ENCODE results near the gene HNRNPF.
A peak's percentile ranks its signal among the peaks of the same experiment; 100 is the strongest.
"Not testable (repeated sequence)": the region's sequence is repeated elsewhere in the genome, so short reads cannot be mapped to it uniquely, and the experiment has no call there.

The HNRNPF gene

DNA sequence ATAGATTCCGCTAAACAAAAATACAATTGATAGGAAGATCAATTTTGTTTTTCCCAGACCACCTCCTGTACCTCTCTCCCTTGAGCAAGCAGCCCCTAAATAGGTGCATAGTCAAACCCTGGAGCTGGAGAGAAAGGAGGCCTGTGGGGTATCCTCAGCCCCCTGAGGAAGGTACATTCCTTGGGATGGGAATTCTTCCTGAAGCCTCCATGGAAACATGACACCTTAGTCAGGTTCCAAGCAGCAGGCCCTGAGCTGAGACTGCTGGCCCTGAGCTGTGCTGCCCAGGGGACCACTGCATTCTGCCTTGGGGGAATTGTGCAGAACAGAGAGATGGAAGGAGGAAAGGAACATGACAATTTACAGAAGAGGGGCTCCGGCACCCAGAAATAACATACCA is 7.4 kb downstream of the HNRNPF start:
- H3K4me3 ChIP-seq (ENCODE audit: low read length): no peak overlapping the region
- H3K9me3 ChIP-seq (ENCODE audit: low read length): peaks cover 4% of the 10 kb centered on the region
- peaks cover 19% of the 10 kb centered on the region for H3K4me1 ChIP-seq (ENCODE audit: insufficient read depth, low read length)
- peaks cover 17% of the 10 kb centered on the region for H3K36me3 ChIP-seq (ENCODE audit: insufficient read depth, low read length)
- H3K27me3 ChIP-seq (ENCODE audit: insufficient read depth, low read length): no peaks in the 10 kb centered on the region
- H2AFZ ChIP-seq (ENCODE audit: low read depth, low read length): no peak overlapping the region

DNA sequence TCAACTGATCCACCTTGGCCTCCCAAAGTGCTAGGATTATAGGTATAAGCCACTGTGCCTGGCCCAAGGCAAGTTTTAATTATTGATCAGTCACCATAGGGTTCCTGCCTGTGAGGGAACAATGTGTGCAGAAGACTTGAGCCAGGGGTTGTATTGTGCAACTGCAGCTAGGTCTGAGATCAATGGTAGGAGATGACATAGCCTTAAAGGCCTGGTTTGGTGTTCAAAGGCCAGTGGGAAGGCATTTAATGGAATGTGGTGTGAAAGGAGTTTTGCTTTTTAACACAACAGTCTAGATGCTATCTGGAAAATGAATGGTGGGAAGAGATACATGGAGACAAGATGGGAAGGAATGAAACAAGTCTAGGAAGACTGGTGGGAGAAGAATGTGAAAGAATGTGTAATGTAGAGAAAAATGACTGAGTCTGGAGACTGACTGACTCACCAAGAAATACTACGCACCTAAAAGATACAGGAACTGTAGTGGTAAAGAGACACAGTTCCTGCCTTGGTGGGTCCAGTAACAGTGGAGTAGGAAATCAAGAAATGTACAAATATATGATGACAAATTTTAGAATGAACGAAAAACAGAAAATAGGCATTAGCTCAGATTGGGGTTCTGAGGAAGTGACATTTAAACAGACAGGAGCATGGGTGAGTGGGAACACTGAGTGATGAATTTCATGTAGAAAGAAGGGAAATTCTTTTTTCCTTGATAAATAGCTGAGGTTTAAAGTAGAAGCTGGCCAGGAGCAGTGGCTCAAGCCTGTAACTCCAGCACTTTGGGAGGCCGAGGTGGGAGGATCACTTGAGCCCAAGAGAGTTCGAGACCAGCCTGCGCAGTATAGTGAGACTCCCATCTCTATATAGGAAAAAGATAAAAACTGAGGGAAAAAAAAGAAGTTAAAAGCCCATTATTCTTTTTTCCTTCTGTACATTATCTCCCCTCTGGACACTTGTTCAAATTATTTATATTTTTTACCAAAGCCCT is 9.4 kb downstream of the HNRNPF start:
- Histone ChIP-seq H3K36me3 (ENCODE audit: insufficient read depth, low read length) (peaks cover 25% of the 10 kb centered on the region), H2AFZ (ENCODE audit: low read depth, low read length) (no peak overlapping the region), H3K4me3 (ENCODE audit: low read length) (no peak overlapping the region), H3K9me3 (ENCODE audit: low read length) (peaks cover 2% of the 10 kb centered on the region), H3K27me3 (ENCODE audit: insufficient read depth, low read length) (no peaks in the 10 kb centered on the region), H3K4me1 (ENCODE audit: insufficient read depth, low read length) (peaks cover 21% of the 10 kb centered on the region)

DNA sequence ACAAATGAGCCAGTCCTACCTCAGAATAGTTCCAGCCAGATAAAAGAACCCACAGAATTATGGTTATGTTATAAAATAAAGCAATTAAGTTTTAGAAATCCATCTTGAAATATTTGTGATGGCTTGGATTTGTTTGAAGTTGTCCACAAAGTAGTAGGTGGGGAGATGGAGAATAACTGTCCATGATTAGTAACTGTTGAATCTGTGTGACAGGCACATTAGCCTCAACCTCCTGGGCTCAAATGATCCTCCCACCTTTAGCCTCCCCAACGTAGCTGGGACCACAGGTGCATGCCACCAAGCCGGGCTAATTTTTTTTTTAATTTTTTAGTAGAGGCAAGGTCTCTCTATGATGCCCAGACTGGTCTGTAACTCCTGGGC is 10.1 kb downstream of the HNRNPF start:
- Histone ChIP-seq H3K27me3 (ENCODE audit: insufficient read depth, low read length) (no peaks in the 10 kb centered on the region), H3K36me3 (ENCODE audit: insufficient read depth, low read length) (peaks cover 30% of the 10 kb centered on the region)

DNA sequence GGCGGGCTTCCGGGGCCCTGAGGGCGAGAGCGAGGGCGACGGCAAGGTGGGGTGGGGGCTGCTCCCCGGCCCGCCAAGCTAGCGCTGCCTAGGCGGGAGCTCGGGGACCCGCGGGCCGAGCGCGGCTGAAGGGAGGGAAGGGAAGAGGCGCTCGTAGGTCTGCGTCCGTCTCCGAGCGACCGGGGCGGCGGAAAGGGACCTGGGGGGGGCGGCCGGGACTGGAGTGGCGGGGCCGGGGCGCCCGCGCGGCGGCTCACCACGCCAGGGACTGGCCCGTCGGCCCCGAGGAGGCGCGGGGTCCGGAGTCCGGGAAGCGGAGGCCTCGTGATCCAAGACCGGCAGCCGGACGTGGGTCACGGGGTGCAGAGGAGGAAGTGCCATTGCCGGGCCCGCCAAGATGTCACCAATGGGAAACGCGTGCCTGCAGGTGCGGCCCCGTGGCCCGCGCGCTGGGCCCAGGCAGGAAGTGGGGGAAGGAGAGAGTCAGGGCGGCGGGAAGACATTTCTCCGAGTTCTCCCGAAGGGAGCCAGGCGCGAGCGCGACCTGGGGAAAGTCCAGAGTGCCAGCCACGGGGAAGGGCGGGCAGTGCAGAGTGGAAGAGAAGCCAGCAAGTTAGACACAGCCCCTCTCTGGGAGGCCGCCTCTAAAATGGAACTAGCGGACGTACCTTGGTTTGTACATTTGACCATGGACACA is 11.9 kb downstream of the HNRNPF start:
- Histone ChIP-seq H3K36me3 (ENCODE audit: insufficient read depth, low read length) (peaks cover 43% of the 10 kb centered on the region), H2AFZ (ENCODE audit: low read depth, low read length) (peak overlapping the region; percentile 23), H3K27me3 (ENCODE audit: insufficient read depth, low read length) (no peaks in the 10 kb centered on the region), H3K9me3 (ENCODE audit: low read length) (no peaks in the 10 kb centered on the region), H3K4me3 (ENCODE audit: low read length) (peak overlapping the region; percentile 68), H3K4me1 (ENCODE audit: insufficient read depth, low read length) (peaks cover 21% of the 10 kb centered on the region)

More for the DNA sequence above, 10.1 kb downstream of the HNRNPF start:
- peaks cover 21% of the 10 kb centered on the region for H3K4me1 ChIP-seq (ENCODE audit: insufficient read depth, low read length)
- H3K4me3 ChIP-seq (ENCODE audit: low read length): no peak overlapping the region
- no peak overlapping the region for H2AFZ ChIP-seq (ENCODE audit: low read depth, low read length)
- peaks cover under 1% of the 10 kb centered on the region for H3K9me3 ChIP-seq (ENCODE audit: low read length)

DNA sequence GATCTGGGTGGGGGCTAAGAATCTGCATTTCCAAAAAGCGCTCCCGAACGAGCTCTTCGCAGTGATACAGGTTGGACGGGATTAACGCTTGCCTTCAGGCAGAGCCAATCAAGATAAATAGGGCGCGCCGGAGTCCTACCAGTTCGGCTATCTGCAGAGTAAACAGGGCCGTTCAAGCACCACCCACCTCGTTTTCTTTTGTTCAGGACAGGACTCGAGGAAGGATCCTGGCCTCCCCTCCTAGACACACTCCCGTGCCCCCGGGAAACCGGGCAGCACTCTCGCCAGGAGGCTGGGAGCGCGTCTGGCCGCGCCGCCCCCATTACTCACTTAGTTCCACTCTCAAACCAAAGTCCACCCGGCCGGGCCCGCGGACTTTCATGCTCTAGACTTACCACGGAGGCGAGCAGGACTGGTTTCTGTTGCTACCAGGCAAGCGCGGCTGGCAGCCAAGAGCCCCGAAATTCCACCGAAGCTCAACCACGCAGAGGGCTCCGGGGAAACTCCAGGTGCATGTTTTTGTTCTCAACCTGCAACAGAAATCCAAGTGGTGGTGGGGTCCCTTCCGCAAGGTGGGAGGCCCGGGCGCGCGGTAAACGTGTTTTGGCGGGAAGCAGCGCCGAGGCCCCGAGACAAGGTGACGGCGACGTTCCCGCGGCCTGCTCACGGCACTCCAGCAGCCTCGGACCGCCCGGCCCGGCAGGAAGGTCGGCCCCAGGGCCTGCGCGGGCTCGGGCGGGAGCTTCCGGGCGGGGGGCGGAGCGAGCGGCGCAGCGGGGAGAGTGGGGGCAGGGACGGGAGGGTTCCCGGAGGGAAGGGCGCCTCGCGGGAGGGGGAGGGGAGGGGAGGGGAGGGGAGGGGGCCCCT is 12.7 kb downstream of the HNRNPF start:
- H3K4me3 ChIP-seq (ENCODE audit: low read length): peak overlapping the region; percentile 68
- peaks cover 51% of the 10 kb centered on the region for H3K36me3 ChIP-seq (ENCODE audit: insufficient read depth, low read length)
- peak overlapping the region; percentile 84 for H2AFZ ChIP-seq (ENCODE audit: low read depth, low read length)
- no peaks in the 10 kb centered on the region for H3K27me3 ChIP-seq (ENCODE audit: insufficient read depth, low read length)
- no peaks in the 10 kb centered on the region for H3K9me3 ChIP-seq (ENCODE audit: low read length)
- peaks cover 17% of the 10 kb centered on the region for H3K4me1 ChIP-seq (ENCODE audit: insufficient read depth, low read length)

DNA sequence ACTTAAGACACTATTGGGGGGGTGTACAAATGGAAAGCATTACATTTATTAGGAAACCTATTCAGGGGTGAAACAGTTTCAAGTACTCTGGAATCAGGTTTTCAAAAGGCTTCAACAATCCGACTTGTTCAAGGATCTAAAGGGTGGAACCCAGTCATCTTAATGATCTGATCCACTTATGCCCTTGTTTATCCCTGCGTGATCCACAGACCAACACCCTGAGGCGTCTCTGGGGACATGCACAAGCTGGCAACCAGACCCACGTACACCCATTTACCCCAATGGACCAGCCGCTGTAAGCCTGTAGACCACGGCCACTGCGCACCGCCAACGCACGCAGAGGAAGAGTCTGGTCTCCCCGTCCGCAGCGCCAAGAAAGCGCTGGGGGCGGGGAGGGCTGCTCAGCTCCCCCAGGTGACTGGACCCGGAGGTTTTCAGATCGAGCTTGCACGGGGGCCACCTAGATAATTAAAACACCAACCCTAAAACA is 13.4 kb downstream of the HNRNPF start:
- H3K4me1 ChIP-seq (ENCODE audit: insufficient read depth, low read length): peaks cover 17% of the 10 kb centered on the region
- peaks cover 55% of the 10 kb centered on the region for H3K36me3 ChIP-seq (ENCODE audit: insufficient read depth, low read length)
- H3K27me3 ChIP-seq (ENCODE audit: insufficient read depth, low read length): no peaks in the 10 kb centered on the region
- peak overlapping the region; percentile 68 for H3K4me3 ChIP-seq (ENCODE audit: low read length)
- H2AFZ ChIP-seq (ENCODE audit: low read depth, low read length): no peak overlapping the region
- H3K9me3 ChIP-seq (ENCODE audit: low read length): no peaks in the 10 kb centered on the region

DNA sequence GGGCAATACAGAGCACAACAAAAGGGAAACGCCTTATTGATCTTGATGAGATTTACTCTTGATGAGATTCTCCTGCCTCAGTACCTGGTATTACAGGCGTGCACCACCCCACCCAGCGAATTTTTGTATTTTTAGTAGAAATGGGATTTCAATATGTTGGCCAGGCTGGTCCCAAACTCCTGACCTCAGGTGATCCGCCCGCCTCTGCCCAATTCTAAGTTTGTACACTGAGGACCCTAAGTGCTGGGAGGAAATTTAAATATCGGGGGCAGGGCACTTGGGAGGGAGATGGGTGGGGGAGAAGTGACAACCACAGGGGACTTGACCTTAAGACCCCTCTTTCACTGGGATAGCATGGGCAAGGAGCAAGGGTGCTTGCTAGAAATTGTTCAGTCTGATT is 14.1 kb downstream of the HNRNPF start:
- no peak overlapping the region for H2AFZ ChIP-seq (ENCODE audit: low read depth, low read length)
- H3K36me3 ChIP-seq (ENCODE audit: insufficient read depth, low read length): peaks cover 62% of the 10 kb centered on the region
- H3K4me1 ChIP-seq (ENCODE audit: insufficient read depth, low read length): peaks cover 17% of the 10 kb centered on the region
- H3K4me3 ChIP-seq (ENCODE audit: low read length): peak overlapping the region; percentile 68
- no peaks in the 10 kb centered on the region for H3K9me3 ChIP-seq (ENCODE audit: low read length)
- no peaks in the 10 kb centered on the region for H3K27me3 ChIP-seq (ENCODE audit: insufficient read depth, low read length)

DNA sequence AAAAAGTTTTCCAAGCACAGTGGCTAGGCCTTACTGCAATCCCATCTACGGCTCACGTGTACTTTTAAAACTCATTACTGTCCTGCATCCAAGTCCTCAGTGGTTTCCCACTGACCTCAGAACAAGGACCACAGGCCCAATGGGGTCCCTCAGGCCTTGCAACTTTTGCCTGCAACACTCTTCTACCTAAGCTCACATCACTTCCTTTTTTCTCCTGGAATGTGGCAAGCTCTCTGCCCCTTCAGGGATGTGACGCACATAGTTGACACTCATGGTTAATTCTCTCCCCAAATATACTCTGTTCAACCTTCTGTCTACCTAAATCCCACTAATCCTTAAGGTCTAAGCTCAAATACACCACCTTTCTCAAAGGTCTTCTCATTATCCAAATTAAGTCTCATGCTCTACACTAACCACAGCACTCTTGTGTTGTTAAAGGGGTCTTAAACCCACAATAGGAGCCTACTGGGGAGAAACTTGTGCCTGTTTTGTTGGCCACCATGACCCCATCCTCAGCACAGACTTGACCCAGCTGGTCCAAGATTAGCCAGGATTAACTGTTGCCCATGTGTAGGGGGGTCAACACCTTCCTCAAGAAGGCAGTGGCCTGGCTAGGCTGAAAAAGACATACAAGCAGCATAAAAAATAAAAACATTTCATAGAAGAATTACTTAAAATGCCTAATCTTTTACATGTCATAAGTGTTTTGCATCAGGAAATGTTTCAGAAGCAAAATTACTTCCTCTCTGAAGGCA is 15.2 kb downstream of the HNRNPF start:
- no peak overlapping the region for H3K4me3 ChIP-seq (ENCODE audit: low read length)
- peaks cover 17% of the 10 kb centered on the region for H3K4me1 ChIP-seq (ENCODE audit: insufficient read depth, low read length)
- H3K9me3 ChIP-seq (ENCODE audit: low read length): no peaks in the 10 kb centered on the region
- no peaks in the 10 kb centered on the region for H3K27me3 ChIP-seq (ENCODE audit: insufficient read depth, low read length)
- peaks cover 62% of the 10 kb centered on the region for H3K36me3 ChIP-seq (ENCODE audit: insufficient read depth, low read length)
- H2AFZ ChIP-seq (ENCODE audit: low read depth, low read length): no peak overlapping the region

DNA sequence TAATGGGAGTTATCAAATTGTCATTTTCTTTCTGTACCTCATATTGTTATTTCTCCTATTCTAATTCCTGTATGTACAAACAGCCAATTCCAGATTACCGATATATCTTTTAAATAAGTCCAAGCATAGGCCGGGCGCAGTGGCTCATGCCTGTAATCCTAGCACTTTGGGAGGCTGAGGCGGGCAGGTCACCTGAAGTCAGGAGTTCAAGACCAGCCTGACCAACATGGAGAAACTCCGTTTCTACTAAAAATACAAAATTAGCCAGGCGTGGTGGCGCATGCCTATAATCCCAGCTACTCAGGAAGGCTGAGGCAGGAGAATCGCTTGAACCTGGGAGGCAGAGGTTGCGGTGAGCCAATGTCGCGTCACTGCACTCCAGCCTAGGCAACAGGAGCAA is 15.8 kb downstream of the HNRNPF start:
- H3K9me3 ChIP-seq (ENCODE audit: low read length); H2AFZ ChIP-seq (ENCODE audit: low read depth, low read length); H3K27me3 ChIP-seq (ENCODE audit: insufficient read depth, low read length); H3K4me3 ChIP-seq (ENCODE audit: low read length): not testable (repeated sequence)
- H3K4me1 ChIP-seq (ENCODE audit: insufficient read depth, low read length): peaks cover 16% of the 10 kb centered on the region
- peaks cover 66% of the 10 kb centered on the region for H3K36me3 ChIP-seq (ENCODE audit: insufficient read depth, low read length)

DNA sequence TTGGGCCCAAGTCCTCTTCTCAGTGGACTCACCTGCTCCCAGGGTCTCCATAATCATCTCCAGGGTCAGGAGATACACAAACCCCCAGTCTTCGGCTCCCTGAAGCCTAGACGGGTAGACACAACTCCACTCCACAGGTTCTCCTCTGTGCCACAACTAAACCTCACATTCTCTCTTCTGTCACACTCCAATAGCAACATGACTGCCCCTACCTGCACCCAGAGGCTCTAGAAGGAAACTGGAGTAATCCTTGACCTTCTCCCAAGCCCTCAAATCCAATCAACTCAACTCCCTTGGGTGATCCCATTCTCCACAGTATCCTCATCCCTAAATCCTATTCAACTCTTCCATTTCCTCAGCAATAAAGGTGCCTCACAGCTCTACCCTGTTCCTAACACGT is 16.2 kb downstream of the HNRNPF start:
- Histone ChIP-seq H2AFZ (ENCODE audit: low read depth, low read length) (no peak overlapping the region), H3K27me3 (ENCODE audit: insufficient read depth, low read length) (no peaks in the 10 kb centered on the region), H3K36me3 (ENCODE audit: insufficient read depth, low read length) (peaks cover 70% of the 10 kb centered on the region), H3K4me3 (ENCODE audit: low read length) (no peak overlapping the region), H3K4me1 (ENCODE audit: insufficient read depth, low read length) (peaks cover 11% of the 10 kb centered on the region), H3K9me3 (ENCODE audit: low read length) (no peaks in the 10 kb centered on the region)

DNA sequence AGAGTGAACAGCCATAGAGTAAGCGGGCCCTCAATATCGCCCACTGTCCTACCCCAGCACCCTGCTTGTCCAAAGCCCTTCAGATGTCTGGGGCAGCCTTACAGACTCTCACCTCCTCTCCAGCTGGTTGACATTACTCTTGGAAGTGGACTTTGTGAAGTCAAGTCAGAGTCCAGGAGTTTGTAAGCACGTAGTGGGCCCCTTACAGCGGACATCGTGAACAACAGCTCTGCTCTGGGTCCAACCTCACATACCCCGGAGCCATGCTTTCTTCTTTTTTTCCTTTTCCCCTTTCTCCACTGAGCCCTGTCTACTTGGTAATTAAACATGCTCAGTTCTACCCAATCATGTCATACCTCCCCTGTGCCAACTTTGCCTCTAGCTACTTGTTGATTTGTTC is 17.5 kb downstream of the HNRNPF start:
- H3K27me3 ChIP-seq (ENCODE audit: insufficient read depth, low read length): no peaks in the 10 kb centered on the region
- peaks cover 9% of the 10 kb centered on the region for H3K4me1 ChIP-seq (ENCODE audit: insufficient read depth, low read length)
- H3K4me3 ChIP-seq (ENCODE audit: low read length): no peak overlapping the region
- H3K9me3 ChIP-seq (ENCODE audit: low read length): no peaks in the 10 kb centered on the region
- H3K36me3 ChIP-seq (ENCODE audit: insufficient read depth, low read length): peaks cover 83% of the 10 kb centered on the region
- H2AFZ ChIP-seq (ENCODE audit: low read depth, low read length): no peak overlapping the region

DNA sequence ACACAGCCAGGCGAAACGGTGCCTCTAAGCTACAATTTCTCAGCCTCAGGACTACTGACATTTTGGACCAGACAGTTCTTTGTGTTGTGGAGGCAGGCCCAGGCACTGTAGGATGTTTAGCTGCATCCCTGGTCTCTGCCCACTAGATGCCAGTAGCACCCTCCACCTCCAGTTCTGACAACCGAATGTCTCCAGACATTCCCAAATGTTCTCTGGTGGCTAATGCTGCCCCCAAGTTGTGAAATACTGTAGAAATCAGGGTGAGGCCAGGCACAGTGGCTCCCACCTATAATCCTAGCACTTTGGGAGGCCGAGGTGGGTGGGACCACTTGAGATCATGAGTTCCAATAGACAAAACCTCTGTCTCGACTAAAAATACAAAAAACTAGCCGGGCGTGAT is 18.2 kb downstream of the HNRNPF start:
- Histone ChIP-seq H2AFZ (ENCODE audit: low read depth, low read length) (no peak overlapping the region), H3K4me3 (ENCODE audit: low read length) (no peak overlapping the region), H3K36me3 (ENCODE audit: insufficient read depth, low read length) (peaks cover 89% of the 10 kb centered on the region), H3K4me1 (ENCODE audit: insufficient read depth, low read length) (peaks cover 9% of the 10 kb centered on the region), H3K9me3 (ENCODE audit: low read length) (no peaks in the 10 kb centered on the region), H3K27me3 (ENCODE audit: insufficient read depth, low read length) (no peaks in the 10 kb centered on the region)

Data from neuron (in vitro differentiated cells).